Progenitor cell of endocrine pancreas (in vitro differentiated cells): Measurements from ENCODE around the gene CDH6. TPM values are rescaled to one million over a fixed set of nuclear protein-coding genes. Genes with fewer than 3 reads are reported as not detected.

Source experiments
- DNase-seq: peaks from one replicate; pipeline ENCODE4 v3.0.0; 2021; ENCODE audit warnings: low spot score; ENCODE audit not compliant: unreplicated experiment
- H3K27ac Mint-ChIP-seq: 2 replicates; pipeline ENCODE4 v1.8.0; 2021; ENCODE audit warnings: mild to moderate bottlenecking, moderate library complexity, mixed read lengths
- H3K27me3 Mint-ChIP-seq: 2 replicates; pipeline ENCODE4 v1.8.0; 2021; ENCODE audit warnings: mixed read lengths
- H3K36me3 Mint-ChIP-seq: 2 replicates; pipeline ENCODE4 v1.8.0; 2022; ENCODE audit warnings: mixed read lengths; ENCODE audit not compliant: insufficient read depth
- H3K4me1 Mint-ChIP-seq: 2 replicates; pipeline ENCODE4 v1.8.0; 2021; ENCODE audit warnings: low read depth, mixed read lengths
- H3K4me3 Mint-ChIP-seq: 2 replicates; pipeline ENCODE4 v1.8.0; 2021; ENCODE audit warnings: low read depth, mild to moderate bottlenecking, moderate library complexity, mixed read lengths
- H3K9me3 Mint-ChIP-seq: 2 replicates; pipeline ENCODE4 v1.8.0; 2021; ENCODE audit warnings: low read depth, mixed read lengths
- total RNA-seq: library from RNA; stranded (reverse); gene quantifications from 2 replicates; pipeline ENCODE4 v1.2.1, GENCODE V29; 2021
- TF ChIP-seq, protein P1 (sequence below): fragments of 200-600 bp; sonication (generic); IDR thresholded peaks from one replicate; pipeline ENCODE4 v1.5.0; 2021; ENCODE audit warnings: antibody characterized with exemption, mild to moderate bottlenecking; ENCODE audit not compliant: unreplicated experiment

The CDH6 gene
- total RNA-seq, 1 donor from 2014 or later: 132 TPM

DNA sequence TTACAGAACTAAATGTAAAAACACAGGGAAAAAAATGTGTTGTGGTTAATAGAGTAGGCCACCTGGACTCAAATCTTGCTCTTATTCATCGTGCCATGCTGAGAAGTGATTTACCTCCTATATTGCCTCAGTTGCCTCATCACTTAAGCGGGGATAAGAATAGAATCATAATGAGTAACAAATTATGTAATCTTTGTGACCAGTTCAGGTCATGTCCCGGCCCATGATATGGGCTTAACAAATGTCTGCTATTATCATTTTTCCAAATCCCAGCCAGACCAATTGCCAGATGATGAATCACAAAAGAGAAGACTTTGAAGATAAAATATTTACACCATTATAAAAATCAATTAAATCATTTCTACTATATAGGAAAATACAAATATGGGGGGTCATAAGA lies 89.8 kb downstream of the CDH6 start:
- H3K36me3 Mint-ChIP-seq: peaks cover 15% of the 10 kb centered on the region
- H3K27me3 Mint-ChIP-seq: no peaks in the 10 kb centered on the region
- TF ChIP-seq, protein P1, sequence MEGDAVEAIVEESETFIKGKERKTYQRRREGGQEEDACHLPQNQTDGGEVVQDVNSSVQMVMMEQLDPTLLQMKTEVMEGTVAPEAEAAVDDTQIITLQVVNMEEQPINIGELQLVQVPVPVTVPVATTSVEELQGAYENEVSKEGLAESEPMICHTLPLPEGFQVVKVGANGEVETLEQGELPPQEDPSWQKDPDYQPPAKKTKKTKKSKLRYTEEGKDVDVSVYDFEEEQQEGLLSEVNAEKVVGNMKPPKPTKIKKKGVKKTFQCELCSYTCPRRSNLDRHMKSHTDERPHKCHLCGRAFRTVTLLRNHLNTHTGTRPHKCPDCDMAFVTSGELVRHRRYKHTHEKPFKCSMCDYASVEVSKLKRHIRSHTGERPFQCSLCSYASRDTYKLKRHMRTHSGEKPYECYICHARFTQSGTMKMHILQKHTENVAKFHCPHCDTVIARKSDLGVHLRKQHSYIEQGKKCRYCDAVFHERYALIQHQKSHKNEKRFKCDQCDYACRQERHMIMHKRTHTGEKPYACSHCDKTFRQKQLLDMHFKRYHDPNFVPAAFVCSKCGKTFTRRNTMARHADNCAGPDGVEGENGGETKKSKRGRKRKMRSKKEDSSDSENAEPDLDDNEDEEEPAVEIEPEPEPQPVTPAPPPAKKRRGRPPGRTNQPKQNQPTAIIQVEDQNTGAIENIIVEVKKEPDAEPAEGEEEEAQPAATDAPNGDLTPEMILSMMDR: no peak
- no peak for DNase-seq
- no peak overlapping the region for H3K4me3 Mint-ChIP-seq
- H3K9me3 Mint-ChIP-seq: no peaks in the 10 kb centered on the region
- H3K27ac Mint-ChIP-seq: no peak overlapping the region
- H3K4me1 Mint-ChIP-seq: peaks cover 1% of the 10 kb centered on the region

DNA sequence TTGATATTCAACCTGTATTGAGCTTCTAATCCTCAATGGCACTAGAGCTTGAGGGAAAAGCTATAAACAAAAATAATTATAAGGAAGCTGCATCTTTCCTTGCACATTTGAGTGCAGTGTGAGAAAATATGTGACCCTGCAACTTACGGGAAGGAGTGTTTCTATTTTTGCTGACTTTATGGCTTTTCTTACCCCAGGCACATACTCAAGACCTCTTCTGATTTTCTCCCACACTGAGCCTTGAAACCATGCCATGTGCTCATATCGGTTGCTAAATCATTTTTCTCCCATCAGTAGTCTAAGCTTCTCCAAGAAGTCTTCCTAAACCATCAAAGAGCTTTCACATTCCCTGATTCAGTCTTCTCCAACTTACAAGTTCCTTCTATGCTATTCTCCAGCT lies 91.5 kb downstream of the CDH6 start:
- H3K27ac Mint-ChIP-seq: no peak overlapping the region
- no peak overlapping the region for H3K4me3 Mint-ChIP-seq
- H3K9me3 Mint-ChIP-seq: no peaks in the 10 kb centered on the region
- H3K27me3 Mint-ChIP-seq: no peaks in the 10 kb centered on the region
- no peak for DNase-seq
- TF ChIP-seq, protein P1: no peak
- no peaks in the 10 kb centered on the region for H3K4me1 Mint-ChIP-seq
- peaks cover 22% of the 10 kb centered on the region for H3K36me3 Mint-ChIP-seq

DNA sequence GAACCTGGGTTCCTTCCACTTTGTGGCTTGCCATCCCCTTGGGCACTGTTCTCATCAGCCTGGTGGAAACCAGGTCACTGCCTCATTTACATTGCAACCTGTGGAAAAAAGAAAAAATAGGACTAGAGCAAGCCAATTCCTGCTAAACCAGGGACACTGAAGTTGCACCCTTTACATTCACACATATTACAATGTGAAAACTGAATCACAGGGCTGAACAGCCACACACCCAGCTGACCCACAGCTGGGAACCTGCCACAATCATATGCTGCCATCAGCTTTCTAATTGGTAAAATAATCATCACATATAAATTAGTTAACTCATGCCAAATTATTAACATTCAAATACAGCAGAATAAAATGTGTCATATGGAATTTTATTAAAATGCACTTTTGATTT lies 94.5 kb downstream of the CDH6 start:
- H3K4me3 Mint-ChIP-seq: no peak overlapping the region
- H3K36me3 Mint-ChIP-seq: peaks cover 21% of the 10 kb centered on the region

DNA sequence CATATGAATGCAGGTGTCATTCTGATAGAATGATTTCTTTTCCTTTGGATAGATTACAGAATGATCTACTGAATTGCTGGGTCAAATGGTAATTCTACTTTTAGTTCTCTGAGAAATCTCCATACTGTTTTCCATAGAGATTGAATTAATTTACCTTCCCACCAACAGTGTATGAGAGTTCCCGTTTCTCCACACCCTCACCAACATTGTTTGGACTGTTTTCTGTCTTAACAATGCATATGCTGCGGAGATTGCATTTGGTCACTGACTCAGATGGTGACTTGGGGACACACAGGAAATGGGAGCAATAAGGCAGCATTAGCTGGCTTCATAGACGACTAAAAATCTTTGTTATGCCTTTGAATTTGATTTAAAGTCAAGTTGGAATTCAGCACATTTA lies 95.9 kb downstream of the CDH6 start:
- Mint-ChIP-seq H3K27me3 (no peaks in the 10 kb centered on the region), H3K27ac (no peak overlapping the region), H3K9me3 (no peaks in the 10 kb centered on the region), H3K4me3 (no peak overlapping the region), H3K36me3 (peaks cover 19% of the 10 kb centered on the region), H3K4me1 (peaks cover 6% of the 10 kb centered on the region)
- TF ChIP-seq, protein P1: no peak
- no peak for DNase-seq

More for the DNA sequence above, 94.5 kb downstream of the CDH6 start:
- no peaks in the 10 kb centered on the region for H3K27me3 Mint-ChIP-seq
- no peak overlapping the region for H3K27ac Mint-ChIP-seq
- H3K9me3 Mint-ChIP-seq: no peaks in the 10 kb centered on the region
- peaks cover 6% of the 10 kb centered on the region for H3K4me1 Mint-ChIP-seq
- DNase-seq: no peak
- TF ChIP-seq, protein P1: no peak

DNA sequence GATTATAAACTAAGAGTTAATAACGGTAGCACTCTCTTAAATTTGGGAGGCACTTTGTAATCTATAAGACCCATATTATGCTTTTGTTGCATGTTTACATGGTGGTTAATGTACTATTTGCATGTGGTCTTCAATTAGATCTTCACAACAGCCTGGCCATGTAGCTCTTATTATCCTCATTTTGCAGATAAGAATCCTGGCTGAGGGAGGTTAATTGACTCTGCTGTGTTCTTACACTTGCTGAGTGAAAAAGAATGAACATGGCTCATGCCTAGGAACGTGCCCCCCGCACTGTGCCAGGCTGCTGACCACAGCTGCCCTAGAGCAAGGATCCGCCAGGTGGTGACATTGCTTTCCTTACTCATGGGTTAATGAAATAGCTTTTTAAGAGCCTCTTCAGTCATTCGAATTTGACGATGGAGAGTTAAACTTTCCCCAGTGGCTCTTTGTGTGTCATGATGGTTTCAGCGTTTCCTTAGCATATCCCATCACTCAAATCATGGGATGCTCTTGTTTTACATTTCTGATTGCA lies 97.9 kb downstream of the CDH6 start:
- H3K27ac Mint-ChIP-seq: peak overlapping the region; percentile 66
- no peak overlapping the region for H3K4me3 Mint-ChIP-seq
- no peaks in the 10 kb centered on the region for H3K9me3 Mint-ChIP-seq
- DNase-seq: no peak
- peaks cover 21% of the 10 kb centered on the region for H3K36me3 Mint-ChIP-seq
- TF ChIP-seq, protein P1: no peak
- H3K27me3 Mint-ChIP-seq: no peaks in the 10 kb centered on the region
- peaks cover 6% of the 10 kb centered on the region for H3K4me1 Mint-ChIP-seq
